AG08395 (cell line): ENCODE measurements around the gene THSD4.

Experiments
- DNase-seq: peaks from one replicate; pipeline ENCODE4 v3.0.0; 2012; ENCODE audit warnings: mixed read lengths, low spot score

THSD4 gene

GRCh38 chr15:71545923-71546322, 430.7 kb downstream of the THSD4 start:
- DNase-seq: no peak

DNA sequence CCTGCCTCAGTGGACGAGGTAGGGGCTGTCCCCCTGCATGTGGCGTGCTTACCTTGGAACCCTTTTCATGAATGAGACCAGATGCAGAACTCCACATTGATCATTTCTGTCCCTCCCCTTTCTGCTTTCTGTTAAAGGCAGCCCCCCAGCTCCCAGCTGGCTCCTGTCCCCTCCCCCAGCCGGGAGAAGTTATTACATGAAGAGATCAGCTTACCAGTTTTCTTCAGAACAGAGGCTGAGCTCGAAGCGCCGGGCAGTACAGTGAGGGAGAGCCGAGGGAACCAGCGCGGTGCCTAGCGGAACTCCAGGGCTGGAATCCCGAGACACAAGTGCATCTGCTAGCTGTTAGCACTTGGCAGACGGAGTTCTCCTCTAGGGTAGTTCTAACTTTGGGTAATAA, 431.7 kb downstream of the THSD4 start:
- peak; percentile 19 for DNase-seq

- DNase-seq: no peak
These were observed 433.1 kb downstream of the THSD4 start for GRCh38 chr15:71548401-71548807.

DNA sequence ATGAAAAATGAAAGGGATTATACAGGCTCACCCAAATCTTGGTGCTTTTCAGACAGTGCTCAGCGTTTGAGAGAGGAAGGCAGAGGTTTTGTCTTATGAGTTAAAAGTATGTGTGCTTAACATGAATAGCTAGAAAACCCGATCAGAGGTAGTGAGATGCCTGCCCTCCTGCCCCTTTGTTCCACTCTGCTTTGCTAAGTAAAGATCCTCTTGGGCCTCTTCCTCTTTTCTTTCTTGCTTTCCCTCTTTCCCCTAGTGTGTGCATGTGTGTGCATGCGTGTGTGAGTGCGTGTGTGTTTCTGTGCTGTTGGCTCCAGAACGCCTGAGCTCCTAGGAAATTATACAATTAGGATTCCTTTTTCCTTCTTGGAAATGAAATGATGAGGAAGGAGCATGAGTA, 433.8 kb downstream of the THSD4 start:
- DNase-seq: no peak

GRCh38 chr15:71549697-71550096, 434.4 kb downstream of the THSD4 start:
- DNase-seq: no peak

GRCh38 chr15:71551566-71551965, 436.3 kb downstream of the THSD4 start:
- no peak for DNase-seq

DNA sequence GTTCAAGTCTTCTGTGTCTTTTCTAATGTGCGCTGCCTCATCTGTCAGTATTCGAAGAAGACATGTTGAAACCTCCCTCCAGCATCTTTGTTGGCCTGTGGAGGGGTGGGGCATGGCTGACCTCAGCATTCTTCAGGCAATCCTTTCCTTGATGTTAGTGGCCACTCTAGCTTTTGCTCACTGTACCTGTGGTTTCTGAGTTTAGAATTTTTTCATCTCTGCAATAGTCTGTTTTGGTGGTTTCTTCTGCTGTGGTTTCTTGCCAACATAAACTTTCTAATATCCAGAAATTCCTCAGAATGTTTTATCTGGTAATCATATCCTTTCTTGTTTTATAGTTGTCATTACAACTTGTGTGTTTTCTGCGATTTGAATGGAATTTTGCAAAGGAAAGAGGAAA, 443.8 kb downstream of the THSD4 start:
- peak; percentile 26 for DNase-seq

- no peak for DNase-seq
These were observed 444.3 kb downstream of the THSD4 start for GRCh38 chr15:71559616-71560015.

DNA sequence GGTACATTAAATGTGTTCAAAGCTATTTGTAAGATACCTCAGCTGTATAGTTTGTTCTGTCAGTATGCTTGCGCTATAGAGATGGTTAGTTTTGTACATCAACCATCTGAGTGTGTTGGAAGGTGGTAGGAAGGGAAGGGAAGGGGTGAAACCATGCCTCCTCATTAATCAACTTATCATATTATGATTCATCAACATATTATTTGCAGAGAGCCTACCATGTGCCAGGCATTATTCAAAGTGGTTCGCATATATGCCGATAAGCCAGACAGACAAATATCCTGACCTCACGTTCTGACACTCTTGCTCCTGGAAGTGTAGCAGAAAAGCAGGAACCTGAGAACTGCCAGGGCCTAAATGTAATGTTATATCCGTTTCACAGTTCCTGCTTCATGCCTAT, 447.0 kb downstream of the THSD4 start:
- no peak for DNase-seq

DNA sequence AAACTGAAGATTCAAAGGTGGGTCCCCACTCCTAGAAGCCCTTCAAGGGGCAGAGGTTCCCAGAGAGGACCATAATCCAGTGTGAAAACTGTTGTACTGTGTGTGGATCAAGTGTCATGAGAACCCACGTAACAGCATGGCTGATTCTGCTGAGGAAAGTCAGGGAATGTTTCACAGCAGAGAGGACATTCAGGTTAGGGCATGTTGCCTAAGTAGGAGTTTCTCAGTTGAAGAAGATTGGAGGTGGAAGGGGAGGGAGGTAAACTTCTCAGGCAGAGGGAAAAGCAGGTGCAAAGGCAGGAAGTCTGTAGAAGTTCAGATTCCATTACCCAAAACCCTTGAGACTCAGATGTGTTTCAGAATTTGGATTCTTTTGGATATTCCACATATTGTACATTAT, 448.9 kb downstream of the THSD4 start:
- DNase-seq: no peak

- no peak for DNase-seq
These were observed 449.7 kb downstream of the THSD4 start for GRCh38 chr15:71565006-71565405.

- DNase-seq: no peak
These were observed 450.4 kb downstream of the THSD4 start for GRCh38 chr15:71565631-71566160.

GRCh38 chr15:71566226-71566625, 451.0 kb downstream of the THSD4 start:
- no peak for DNase-seq

DNA sequence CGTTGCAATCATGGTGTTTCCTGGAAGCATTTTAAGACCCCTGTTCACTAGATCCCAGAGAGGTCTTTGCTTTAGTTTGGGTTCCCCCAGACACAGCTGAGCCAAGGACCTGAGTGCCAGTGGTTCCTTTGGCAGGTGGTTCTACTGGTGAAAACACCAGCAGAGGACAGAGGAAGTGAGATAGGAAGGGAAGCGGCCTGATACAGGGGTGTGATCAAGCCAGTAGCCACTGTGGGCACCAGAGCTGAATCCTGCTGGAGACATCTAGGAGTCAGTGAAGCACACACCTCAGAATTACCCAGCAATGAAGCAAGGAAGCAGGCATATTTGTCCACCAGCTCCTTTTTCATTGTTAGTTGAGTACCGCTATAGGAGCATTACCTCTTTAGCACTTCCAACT, 451.9 kb downstream of the THSD4 start:
- no peak for DNase-seq

GRCh38 chr15:71568227-71568626, 453.0 kb downstream of the THSD4 start:
- no peak for DNase-seq

DNA sequence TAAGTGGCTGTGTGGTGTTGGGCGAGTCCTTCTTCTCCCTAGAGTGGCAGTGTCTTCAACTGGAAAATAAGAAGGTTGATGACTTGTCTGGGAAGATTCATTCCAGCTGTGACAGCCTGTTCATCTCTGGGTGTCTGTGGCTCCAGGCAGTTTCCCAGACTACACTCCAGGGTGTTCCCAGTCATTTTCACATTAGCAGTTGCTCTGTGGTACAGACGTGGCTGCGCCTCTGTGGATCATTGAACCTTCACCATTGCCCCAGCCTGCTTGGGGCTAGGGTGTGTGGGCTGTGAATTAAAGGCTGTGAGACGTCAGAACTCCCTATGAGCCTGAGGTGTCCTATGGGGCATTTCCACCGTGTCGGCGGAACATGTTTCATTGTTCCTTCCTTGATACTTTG, 455.5 kb downstream of the THSD4 start:
- DNase-seq: no peak

GRCh38 chr15:71571641-71572040, 456.4 kb downstream of the THSD4 start:
- DNase-seq: no peak

GRCh38 chr15:71572452-71573053, 457.3 kb downstream of the THSD4 start:
- no peak for DNase-seq

DNA sequence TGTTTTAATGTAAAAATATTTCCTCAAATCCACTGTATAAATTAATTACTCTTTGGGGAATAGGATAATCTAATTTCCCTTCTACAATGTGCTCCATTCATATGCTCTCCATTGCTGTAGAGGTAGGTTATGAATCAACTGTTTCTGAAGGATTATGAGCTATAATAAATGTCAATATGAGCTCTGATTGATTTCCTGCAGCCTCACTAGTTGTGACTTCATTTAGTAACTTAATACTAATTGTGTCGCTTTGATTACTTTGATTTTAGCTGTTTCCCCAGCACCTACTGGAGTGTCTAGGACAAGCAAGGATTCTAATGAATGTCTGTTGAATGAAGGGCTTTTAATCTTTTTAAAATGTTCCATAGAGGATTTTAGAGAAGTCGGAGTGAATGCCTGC, 458.3 kb downstream of the THSD4 start:
- DNase-seq: no peak

DNA sequence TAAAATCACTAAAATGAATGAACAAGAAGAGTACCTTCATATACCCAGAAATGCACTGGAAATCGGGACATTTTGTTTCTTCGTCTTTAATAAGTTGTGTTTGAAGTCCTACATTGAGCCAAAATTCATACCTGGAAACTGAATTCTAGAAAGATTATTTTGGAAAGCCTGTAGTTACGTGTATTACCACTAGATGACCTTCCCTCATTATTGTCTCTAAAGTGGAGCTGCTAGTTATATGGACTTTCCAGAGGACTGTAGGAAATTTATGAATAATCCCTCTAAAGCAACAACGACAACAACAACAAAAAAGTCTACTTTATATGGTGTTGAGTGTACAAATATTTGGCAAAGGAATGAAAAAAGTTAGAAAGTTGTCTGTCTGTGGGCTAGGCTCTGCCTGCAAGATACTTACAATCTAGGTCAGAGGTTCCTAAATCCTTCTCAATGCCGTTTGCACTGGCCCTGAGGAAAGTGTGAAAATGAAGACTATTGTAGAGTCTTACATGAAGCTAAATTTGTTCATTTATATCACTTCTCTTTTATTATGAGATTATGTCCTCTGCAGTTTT, 460.3 kb downstream of the THSD4 start:
- DNase-seq: peak; percentile 40

DNA sequence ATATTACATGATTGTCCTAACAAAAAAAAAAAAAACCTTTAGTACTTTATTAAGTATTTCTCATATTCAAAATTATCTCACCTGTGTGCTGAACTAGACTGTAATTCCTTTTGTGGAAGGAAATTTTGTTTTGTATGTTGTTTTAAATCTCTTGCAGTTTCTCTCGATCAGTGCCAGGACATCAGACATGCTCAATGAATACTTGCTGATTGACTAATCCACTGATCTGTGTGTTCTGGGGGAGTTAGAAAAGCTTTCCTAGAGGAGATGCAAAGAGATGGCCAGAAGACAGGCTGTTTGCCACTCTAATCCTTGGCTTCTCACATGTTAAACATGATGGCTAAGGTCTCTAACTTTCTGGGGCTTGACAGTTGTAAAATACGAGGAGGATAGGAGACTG, 461.8 kb downstream of the THSD4 start:
- DNase-seq: no peak

DNA sequence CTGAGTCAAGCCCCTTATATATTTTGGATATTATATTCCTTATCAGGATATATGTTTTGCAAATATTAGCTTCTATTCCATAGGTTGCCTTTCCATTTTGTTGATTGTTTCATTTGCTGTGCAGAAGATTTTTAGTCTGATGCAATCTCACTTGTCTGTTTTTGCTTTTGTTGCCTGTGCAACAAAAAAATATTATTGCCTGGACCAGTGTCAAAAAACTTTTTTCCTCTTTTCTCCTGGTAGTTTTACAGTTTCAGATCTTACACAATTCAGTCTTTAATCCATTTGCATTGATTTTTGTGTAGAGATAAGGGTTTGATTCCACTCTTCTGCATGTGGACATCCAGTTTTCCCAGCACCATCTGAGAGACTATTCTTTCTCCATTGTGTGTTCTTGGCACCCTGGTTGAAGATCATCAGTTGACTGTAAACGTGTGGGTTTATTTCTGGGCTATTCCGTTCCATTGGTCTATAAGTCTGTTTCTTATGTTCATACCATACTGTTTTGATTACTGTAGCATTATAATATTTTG, 466.2 kb downstream of the THSD4 start:
- DNase-seq: no peak

GRCh38 chr15:71585159-71585558, 469.9 kb downstream of the THSD4 start:
- no peak for DNase-seq

DNA sequence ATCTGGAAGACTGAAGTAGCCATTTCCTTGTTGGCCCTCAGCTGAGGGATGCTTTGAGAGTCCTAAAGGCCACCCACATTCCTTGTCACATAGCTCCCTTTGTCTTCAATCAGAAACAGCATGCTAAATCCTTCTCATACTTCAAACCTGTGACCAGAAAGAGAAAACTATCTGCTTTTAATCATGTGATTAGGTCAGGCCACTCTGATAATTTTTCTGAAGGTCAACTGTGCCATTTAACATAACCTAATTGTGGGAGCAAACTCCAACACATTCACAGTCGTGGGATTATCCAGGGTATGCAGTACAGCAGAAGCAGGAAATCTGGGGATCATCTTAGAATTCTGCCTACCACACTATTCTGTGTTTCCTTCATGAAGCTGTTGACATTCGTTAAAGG, 471.2 kb downstream of the THSD4 start:
- DNase-seq: no peak
